Measurements from ENCODE around the gene KIF26B.

- TF ChIP-seq SUZ12 (IDR thresholded peaks at IDR 0.05; ENCODE audit: extremely low read depth, insufficient read depth, insufficient read length) (no peak), YY1 (IDR thresholded peaks at IDR 0.05; ENCODE audit: insufficient read depth, insufficient read length) (no peak), ZNF274 (IDR thresholded peaks at IDR 0.05; ENCODE audit: low read depth, low read length) (no peak)
Measured at GRCh38 chr1:245332085-245332484, 177.3 kb downstream of the KIF26B start.

All from NT2/D1 (cell line).